Measurements from ENCODE around the gene TMEM240.
"Not testable (repeated sequence)": the region's sequence is repeated elsewhere in the genome, so short reads cannot be mapped to it uniquely, and the experiment has no call there.

TMEM240 gene

DNA sequence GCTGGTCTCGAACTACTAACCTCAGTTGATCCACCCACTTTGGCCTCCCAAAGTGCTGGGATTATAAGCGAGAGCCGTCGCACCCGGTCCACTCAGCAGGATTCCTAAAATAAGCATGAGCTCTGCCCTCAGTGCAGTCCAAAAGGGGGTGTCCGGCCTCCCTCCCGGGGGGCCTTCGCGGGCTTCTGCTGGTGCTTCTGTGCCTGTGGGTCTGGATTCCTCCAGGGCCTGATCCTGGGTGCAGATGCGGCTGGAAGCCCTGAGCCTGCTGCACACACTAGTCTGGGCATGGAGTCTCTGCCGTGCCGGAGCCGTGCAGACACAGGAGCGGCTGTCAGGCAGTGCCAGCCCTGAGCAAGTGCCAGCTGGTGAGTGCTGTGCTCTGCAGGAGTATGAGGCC, 23.5 kb downstream of the TMEM240 start:
- H3K27ac ChIP-seq (ENCODE audit: low read depth, low read length); H3K9me3 ChIP-seq (ENCODE audit: control insufficient read depth in 5 of 5, low read length in 5 of 5); H3K27me3 ChIP-seq (ENCODE audit: control insufficient read depth in 5 of 5, insufficient read depth in 4 of 5, low read length in 5 of 5); H3K4me1 ChIP-seq (ENCODE audit: control insufficient read depth in 5 of 5, insufficient read depth in 5 of 5, low read length in 5 of 5); H3K4me3 ChIP-seq (ENCODE audit: low read depth in 1 of 5, low read length in 5 of 5); H3K9ac ChIP-seq (ENCODE audit: low read length in 5 of 5): not testable (repeated sequence)
- H3K36me3 ChIP-seq (ENCODE audit: control insufficient read depth in 5 of 5, insufficient read depth in 5 of 5, low read length in 5 of 5) = peaks cover 0 to 40% (median 21%) of the 10 kb centered on the region in 5 donors

DNA sequence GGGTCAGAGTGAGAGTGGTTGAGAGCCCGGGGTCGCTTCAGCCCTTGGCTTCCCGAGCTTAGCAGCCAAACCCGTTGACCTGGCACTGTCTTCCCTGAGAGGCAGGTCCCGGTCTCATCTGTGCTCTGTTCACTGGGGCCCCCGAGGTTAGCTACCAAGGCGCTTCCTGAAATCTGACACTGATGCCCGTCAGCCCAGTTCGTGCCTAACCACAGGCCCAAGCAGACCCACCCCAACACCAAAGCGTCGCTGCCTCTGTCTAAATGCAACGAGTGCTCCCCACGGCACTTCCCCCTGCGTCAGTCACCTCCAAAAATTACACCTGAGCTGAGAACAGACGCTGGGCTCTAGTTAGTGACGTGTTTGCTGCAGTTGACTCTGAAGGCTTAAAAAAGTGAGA, 26.0 kb downstream of the TMEM240 start:
- H3K9ac ChIP-seq (ENCODE audit: low read length in 5 of 5); H3K27me3 ChIP-seq (ENCODE audit: control insufficient read depth in 5 of 5, insufficient read depth in 4 of 5, low read length in 5 of 5); H3K4me3 ChIP-seq (ENCODE audit: low read depth in 1 of 5, low read length in 5 of 5); H3K9me3 ChIP-seq (ENCODE audit: control insufficient read depth in 5 of 5, low read length in 5 of 5); H3K27ac ChIP-seq (ENCODE audit: low read depth, low read length): not testable (repeated sequence)
- Histone ChIP-seq H3K36me3 (ENCODE audit: control insufficient read depth in 5 of 5, insufficient read depth in 5 of 5, low read length in 5 of 5) (peaks cover 0 to 19% (median 10%) of the 10 kb centered on the region in 5 donors), H3K4me1 (ENCODE audit: control insufficient read depth in 5 of 5, insufficient read depth in 5 of 5, low read length in 5 of 5) (peaks cover 2 to 18% (median 12%) of the 10 kb centered on the region in 5 donors)

- not testable (repeated sequence) for H3K9ac ChIP-seq (ENCODE audit: low read length in 5 of 5); H3K27me3 ChIP-seq (ENCODE audit: control insufficient read depth in 5 of 5, insufficient read depth in 4 of 5, low read length in 5 of 5); H3K27ac ChIP-seq (ENCODE audit: low read depth, low read length); H3K4me3 ChIP-seq (ENCODE audit: low read depth in 1 of 5, low read length in 5 of 5); H3K9me3 ChIP-seq (ENCODE audit: control insufficient read depth in 5 of 5, low read length in 5 of 5)
- peaks cover 0 to 17% (median 9%) of the 10 kb centered on the region in 5 donors for H3K36me3 ChIP-seq (ENCODE audit: control insufficient read depth in 5 of 5, insufficient read depth in 5 of 5, low read length in 5 of 5)
- H3K4me1 ChIP-seq (ENCODE audit: control insufficient read depth in 5 of 5, insufficient read depth in 5 of 5, low read length in 5 of 5) = peaks cover 2 to 18% (median 12%) of the 10 kb centered on the region in 5 donors
These were observed 26.7 kb downstream of the TMEM240 start for GRCh38 chr1:1513675-1514074.

DNA sequence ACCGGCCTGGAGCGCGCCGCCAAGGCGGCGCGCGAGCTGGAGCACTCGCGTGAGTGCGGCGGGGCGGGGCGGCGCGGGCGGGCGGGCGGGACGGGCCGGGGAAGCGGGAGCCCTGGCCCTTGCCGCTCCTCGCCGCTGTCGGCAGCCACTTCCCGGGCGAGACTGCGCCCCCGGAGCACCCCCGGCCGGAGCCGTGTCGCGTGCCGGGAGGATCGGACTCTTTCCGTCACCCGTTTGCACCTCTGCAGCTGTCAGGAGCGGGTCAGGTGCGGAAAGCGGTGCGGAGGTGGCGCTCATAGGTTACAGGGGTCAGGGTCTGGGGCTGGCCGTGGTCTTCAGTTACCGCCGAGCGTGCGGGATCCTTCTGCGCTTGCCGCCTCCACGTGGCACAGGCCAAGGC, 28.0 kb downstream of the TMEM240 start:
- Histone ChIP-seq H3K9ac (ENCODE audit: low read length in 5 of 5) (peak overlapping the region in 1 of 5 donors; percentile 59), H3K4me1 (ENCODE audit: control insufficient read depth in 5 of 5, insufficient read depth in 5 of 5, low read length in 5 of 5) (peaks cover 2 to 18% (median 12%) of the 10 kb centered on the region in 5 donors), H3K4me3 (ENCODE audit: low read depth in 1 of 5, low read length in 5 of 5) (peak overlapping the region in 4 of 5 donors; percentile 41 to 96 (median 69))
- H3K36me3 ChIP-seq (ENCODE audit: control insufficient read depth in 5 of 5, insufficient read depth in 5 of 5, low read length in 5 of 5); H3K9me3 ChIP-seq (ENCODE audit: control insufficient read depth in 5 of 5, low read length in 5 of 5); H3K27me3 ChIP-seq (ENCODE audit: control insufficient read depth in 5 of 5, insufficient read depth in 4 of 5, low read length in 5 of 5); H3K27ac ChIP-seq (ENCODE audit: low read depth, low read length): not testable (repeated sequence)

GRCh38 chr1:1511533-1512285, 28.7 kb downstream of the TMEM240 start, which contains the start of gene ATAD3A:
Gene ATAD3A (plus strand): TSS chr1:1512162. CDS start chr1:1512269, 107 bp downstream.
- peaks cover 2 to 18% (median 12%) of the 10 kb centered on the region in 5 donors for H3K4me1 ChIP-seq (ENCODE audit: control insufficient read depth in 5 of 5, insufficient read depth in 5 of 5, low read length in 5 of 5)
- no peaks in the 10 kb centered on the region for H3K9me3 ChIP-seq (ENCODE audit: control insufficient read depth in 5 of 5, low read length in 5 of 5)
- peak within 1 kb of the TSS; percentile 44 to 88 (median 79) for H3K9ac ChIP-seq (ENCODE audit: low read length in 5 of 5)
- H3K27me3 ChIP-seq (ENCODE audit: control insufficient read depth in 5 of 5, insufficient read depth in 4 of 5, low read length in 5 of 5) = no peaks in the 10 kb centered on the region
- peak within 1 kb of the TSS; percentile 76 for H3K27ac ChIP-seq (ENCODE audit: low read depth, low read length)
- H3K36me3 ChIP-seq (ENCODE audit: control insufficient read depth in 5 of 5, insufficient read depth in 5 of 5, low read length in 5 of 5) = peaks cover 0 to 4% (median 0%) of the 10 kb centered on the region in 5 donors
- H3K4me3 ChIP-seq (ENCODE audit: low read depth in 1 of 5, low read length in 5 of 5) = peak within 1 kb of the TSS; percentile 60 to 96 (median 87)

GRCh38 chr1:1510912-1511532, 29.4 kb downstream of the TMEM240 start:
- Histone ChIP-seq H3K9me3 (ENCODE audit: control insufficient read depth in 5 of 5, low read length in 5 of 5) (no peaks in the 10 kb centered on the region), H3K27me3 (ENCODE audit: control insufficient read depth in 5 of 5, insufficient read depth in 4 of 5, low read length in 5 of 5) (no peaks in the 10 kb centered on the region), H3K36me3 (ENCODE audit: control insufficient read depth in 5 of 5, insufficient read depth in 5 of 5, low read length in 5 of 5) (peaks cover 0 to 4% (median 0%) of the 10 kb centered on the region in 5 donors), H3K27ac (ENCODE audit: low read depth, low read length) (peak overlapping the region; percentile 76), H3K4me1 (ENCODE audit: control insufficient read depth in 5 of 5, insufficient read depth in 5 of 5, low read length in 5 of 5) (peaks cover 2 to 18% (median 14%) of the 10 kb centered on the region in 5 donors), H3K9ac (ENCODE audit: low read length in 5 of 5) (peak overlapping the region; percentile 44 to 88 (median 79)), H3K4me3 (ENCODE audit: low read depth in 1 of 5, low read length in 5 of 5) (peak overlapping the region; percentile 60 to 96 (median 87))

GRCh38 chr1:1509465-1509850, 31.0 kb downstream of the TMEM240 start:
- H3K27ac ChIP-seq (ENCODE audit: low read depth, low read length); H3K9ac ChIP-seq (ENCODE audit: low read length in 5 of 5): not testable (repeated sequence)

DNA sequence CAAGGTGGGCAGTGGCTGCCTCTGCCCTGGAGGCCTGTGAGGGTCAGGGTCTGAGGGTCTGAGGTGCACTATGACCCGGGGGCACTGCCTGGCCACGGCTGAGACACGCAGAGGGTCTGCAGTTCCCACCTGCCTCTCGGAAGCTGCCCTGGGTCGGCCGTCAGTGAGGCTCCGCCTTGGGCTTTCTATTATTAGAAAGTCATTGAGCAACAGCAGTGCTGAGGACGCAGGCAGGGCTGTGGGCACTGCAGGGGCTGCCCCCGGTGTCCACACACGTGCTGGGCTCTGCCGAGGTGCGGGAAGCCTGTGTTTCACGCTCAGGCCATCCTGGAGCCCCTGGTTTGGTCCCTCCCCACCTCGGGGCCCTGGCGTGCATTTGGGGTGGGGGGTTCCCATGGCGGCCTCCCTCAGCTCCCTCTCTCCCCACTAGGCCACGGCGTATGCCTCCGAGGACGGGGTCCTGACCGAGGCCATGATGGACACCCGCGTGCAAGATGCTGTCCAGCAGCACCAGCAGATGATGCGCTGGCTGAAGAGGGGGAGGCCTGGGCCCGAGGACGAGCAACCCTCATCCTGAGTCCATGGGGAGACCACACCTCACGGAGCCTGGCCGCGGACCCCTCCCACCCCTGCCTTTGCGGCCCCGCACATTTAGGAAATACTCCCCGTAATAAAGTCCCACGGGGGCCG, 31.5 kb downstream of the TMEM240 start:
- H3K9me3 ChIP-seq (ENCODE audit: control insufficient read depth in 5 of 5, low read length in 5 of 5) = not testable (repeated sequence)

More at GRCh38 chr1:1509465-1509850, 31.0 kb downstream of the TMEM240 start:
- H3K4me3 ChIP-seq (ENCODE audit: low read depth in 1 of 5, low read length in 5 of 5); H3K9me3 ChIP-seq (ENCODE audit: control insufficient read depth in 5 of 5, low read length in 5 of 5); H3K27me3 ChIP-seq (ENCODE audit: control insufficient read depth in 5 of 5, insufficient read depth in 4 of 5, low read length in 5 of 5); H3K36me3 ChIP-seq (ENCODE audit: control insufficient read depth in 5 of 5, insufficient read depth in 5 of 5, low read length in 5 of 5): not testable (repeated sequence)
- H3K4me1 ChIP-seq (ENCODE audit: control insufficient read depth in 5 of 5, insufficient read depth in 5 of 5, low read length in 5 of 5) = peaks cover 2 to 27% (median 17%) of the 10 kb centered on the region in 5 donors

GRCh38 chr1:1507305-1507704, 33.1 kb downstream of the TMEM240 start:
- Histone ChIP-seq H3K36me3 (ENCODE audit: control insufficient read depth in 5 of 5, insufficient read depth in 5 of 5, low read length in 5 of 5) (no peaks in the 10 kb centered on the region), H3K4me1 (ENCODE audit: control insufficient read depth in 5 of 5, insufficient read depth in 5 of 5, low read length in 5 of 5) (peaks cover 2 to 18% (median 12%) of the 10 kb centered on the region in 5 donors), H3K27me3 (ENCODE audit: control insufficient read depth in 5 of 5, insufficient read depth in 4 of 5, low read length in 5 of 5) (no peaks in the 10 kb centered on the region), H3K9ac (ENCODE audit: low read length in 5 of 5) (no peak overlapping the region), H3K9me3 (ENCODE audit: control insufficient read depth in 5 of 5, low read length in 5 of 5) (no peaks in the 10 kb centered on the region), H3K27ac (ENCODE audit: low read depth, low read length) (no peak overlapping the region), H3K4me3 (ENCODE audit: low read depth in 1 of 5, low read length in 5 of 5) (no peak overlapping the region)

More for the DNA sequence above, 31.5 kb downstream of the TMEM240 start:
- not testable (repeated sequence) for H3K27ac ChIP-seq (ENCODE audit: low read depth, low read length); H3K4me3 ChIP-seq (ENCODE audit: low read depth in 1 of 5, low read length in 5 of 5); H3K9ac ChIP-seq (ENCODE audit: low read length in 5 of 5); H3K27me3 ChIP-seq (ENCODE audit: control insufficient read depth in 5 of 5, insufficient read depth in 4 of 5, low read length in 5 of 5); H3K36me3 ChIP-seq (ENCODE audit: control insufficient read depth in 5 of 5, insufficient read depth in 5 of 5, low read length in 5 of 5)
- H3K4me1 ChIP-seq (ENCODE audit: control insufficient read depth in 5 of 5, insufficient read depth in 5 of 5, low read length in 5 of 5) = peaks cover 2 to 27% (median 17%) of the 10 kb centered on the region in 5 donors

GRCh38 chr1:1505801-1506200, 34.6 kb downstream of the TMEM240 start:
- H3K9me3 ChIP-seq (ENCODE audit: control insufficient read depth in 5 of 5, low read length in 5 of 5); H3K4me1 ChIP-seq (ENCODE audit: control insufficient read depth in 5 of 5, insufficient read depth in 5 of 5, low read length in 5 of 5); H3K27me3 ChIP-seq (ENCODE audit: control insufficient read depth in 5 of 5, insufficient read depth in 4 of 5, low read length in 5 of 5); H3K36me3 ChIP-seq (ENCODE audit: control insufficient read depth in 5 of 5, insufficient read depth in 5 of 5, low read length in 5 of 5); H3K27ac ChIP-seq (ENCODE audit: low read depth, low read length); H3K4me3 ChIP-seq (ENCODE audit: low read depth in 1 of 5, low read length in 5 of 5): not testable (repeated sequence)
- H3K9ac ChIP-seq (ENCODE audit: low read length in 5 of 5) = peak overlapping the region in 1 of 5 donors; percentile 20

Measured in subcutaneous abdominal adipose tissue (tissue), 5 donors.